IPS DF 6.9 (cell line): ENCODE measurements around the gene NLRP7.
"Not testable (repeated sequence)": the region's sequence is repeated elsewhere in the genome, so short reads cannot be mapped to it uniquely, and the experiment has no call there.

Experiments
- DNase-seq: peaks from one replicate; pipeline ENCODE4 v3.0.0-alpha.2; 2013; ENCODE audit warnings: low read depth, low spot score
- H3K27ac ChIP-seq: one replicate; pipeline ENCODE4 v1.5.1; 2013; ENCODE audit warnings: low read length, control low read depth
- H3K27me3 ChIP-seq: 2 replicates; pipeline ENCODE4 v1.6.1; 2013; ENCODE audit warnings: mild to moderate bottlenecking, low read length; ENCODE audit not compliant: control insufficient read depth, insufficient read depth
- H3K36me3 ChIP-seq: 2 replicates; pipeline ENCODE4 v1.6.1; 2013; ENCODE audit warnings: low read length; ENCODE audit not compliant: control insufficient read depth, insufficient read depth
- H3K4me1 ChIP-seq: 2 replicates; pipeline ENCODE4 v1.6.1; 2013; ENCODE audit warnings: low read length; ENCODE audit not compliant: control insufficient read depth, insufficient read depth
- H3K4me3 ChIP-seq: 2 replicates; pipeline ENCODE4 v1.5.1; 2013; ENCODE audit warnings: mild to moderate bottlenecking, low read length
- H3K9me3 ChIP-seq: 2 replicates; pipeline ENCODE4 v1.6.1; 2013; ENCODE audit warnings: low read length, inconsistent platforms; ENCODE audit not compliant: control insufficient read depth, insufficient read depth
- WGBS: extraction: QIAGEN DNeasy Blood & Tissue Kit; methylation state at CpG from one replicate; pipeline ENCODE4 v1.1.7; 2013; ENCODE audit warnings: mixed read lengths, missing lambda C conversion rate; ENCODE audit not compliant: insufficient read length, insufficient coverage; 5-methylcytosine and 5-hydroxymethylcytosine counted together

The NLRP7 gene

GRCh38 chr19:54953345-54953713 is 6.0 kb upstream of the NLRP7 start:
- not testable (repeated sequence) for H3K4me3 ChIP-seq, H3K36me3 ChIP-seq, H3K27me3 ChIP-seq, H3K4me1 ChIP-seq, DNase-seq, H3K27ac ChIP-seq, H3K9me3 ChIP-seq
- WGBS = no CpG with 5 or more reads among the region's 10 CpGs

- no peaks in the 10 kb centered on the region for H3K36me3 ChIP-seq
- no peak for DNase-seq
- no peak overlapping the region for H3K4me3 ChIP-seq
- H3K4me1 ChIP-seq = no peaks in the 10 kb centered on the region
- whole genome bisulfite sequencing = no CpG with 5 or more reads among the region's 23 CpGs
- no peak overlapping the region for H3K27ac ChIP-seq
- H3K9me3 ChIP-seq = peaks cover 4% of the 10 kb centered on the region
- H3K27me3 ChIP-seq = no peaks in the 10 kb centered on the region
Observed at GRCh38 chr19:54952591-54953344, 5.4 kb upstream of the NLRP7 start.

GRCh38 chr19:54950580-54950979 is 3.2 kb upstream of the NLRP7 start:
- DNase-seq, H3K27me3 ChIP-seq, H3K4me3 ChIP-seq, H3K4me1 ChIP-seq, H3K9me3 ChIP-seq, H3K36me3 ChIP-seq, H3K27ac ChIP-seq: not testable (repeated sequence)
- no CpG with 5 or more reads among the region's 10 CpGs for WGBS

GRCh38 chr19:54949412-54949811 is 2.1 kb upstream of the NLRP7 start:
- Histone ChIP-seq H3K27ac (no peak overlapping the region), H3K4me3 (no peak overlapping the region), H3K36me3 (no peaks in the 10 kb centered on the region), H3K27me3 (no peaks in the 10 kb centered on the region), H3K4me1 (no peaks in the 10 kb centered on the region), H3K9me3 (peaks cover 8% of the 10 kb centered on the region)
- no CpG with 5 or more reads among the region's 2 CpGs for WGBS
- DNase-seq = no peak

- H3K4me1 ChIP-seq, H3K36me3 ChIP-seq, DNase-seq, H3K27ac ChIP-seq, H3K4me3 ChIP-seq, H3K27me3 ChIP-seq: not testable (repeated sequence)
- peaks cover 11% of the 10 kb centered on the region for H3K9me3 ChIP-seq
- WGBS = no CpG with 5 or more reads among the region's 11 CpGs
Observed at GRCh38 chr19:54943772-54944361, 3.5 kb downstream of the NLRP7 start.

- not testable (repeated sequence) for DNase-seq, H3K4me3 ChIP-seq, H3K27me3 ChIP-seq, H3K27ac ChIP-seq, H3K4me1 ChIP-seq, H3K36me3 ChIP-seq
- peaks cover 11% of the 10 kb centered on the region for H3K9me3 ChIP-seq
- no CpG with 5 or more reads among the region's 28 CpGs for WGBS
Observed at GRCh38 chr19:54939538-54939937, 7.8 kb downstream of the NLRP7 start.

- no peaks in the 10 kb centered on the region; the same call in 1 of the 2 replicates for H3K4me1 ChIP-seq
- no peak overlapping the region for H3K4me3 ChIP-seq
- peaks cover 14% of the 10 kb centered on the region for H3K9me3 ChIP-seq
- DNase-seq = no peak
- no peak overlapping the region for H3K27ac ChIP-seq
- H3K36me3 ChIP-seq = no peaks in the 10 kb centered on the region
- no peaks in the 10 kb centered on the region for H3K27me3 ChIP-seq
- no CpG with 5 or more reads among the region's 11 CpGs for WGBS
Observed at GRCh38 chr19:54938906-54939305, 8.4 kb downstream of the NLRP7 start.

GRCh38 chr19:54937926-54938325 is 9.4 kb downstream of the NLRP7 start:
- WGBS = no CpG with 5 or more reads among the region's 9 CpGs
- Histone ChIP-seq H3K36me3 (no peaks in the 10 kb centered on the region), H3K27me3 (no peaks in the 10 kb centered on the region), H3K4me3 (no peak overlapping the region), H3K9me3 (peaks cover 13% of the 10 kb centered on the region), H3K4me1 (no peaks in the 10 kb centered on the region; the same call in 1 of the 2 replicates), H3K27ac (no peak overlapping the region)
- no peak for DNase-seq

- Histone ChIP-seq H3K4me1 (no peaks in the 10 kb centered on the region; the same call in 1 of the 2 replicates), H3K27ac (no peak overlapping the region), H3K27me3 (no peaks in the 10 kb centered on the region), H3K36me3 (no peaks in the 10 kb centered on the region), H3K9me3 (peaks cover 8% of the 10 kb centered on the region), H3K4me3 (no peak overlapping the region)
- no CpG with 5 or more reads among the region's 2 CpGs for WGBS
- DNase-seq = no peak
Observed at GRCh38 chr19:54928299-54928698, 19.0 kb downstream of the NLRP7 start.

- DNase-seq = no peak
- no peak overlapping the region for H3K27ac ChIP-seq
- WGBS = no CpG with 5 or more reads among the region's 9 CpGs
- peaks cover 2% of the 10 kb centered on the region; the same call in 1 of the 2 replicates for H3K27me3 ChIP-seq
- H3K4me3 ChIP-seq = no peak overlapping the region
- H3K9me3 ChIP-seq = peaks cover 11% of the 10 kb centered on the region
- H3K4me1 ChIP-seq = no peaks in the 10 kb centered on the region
- no peaks in the 10 kb centered on the region for H3K36me3 ChIP-seq
Observed at GRCh38 chr19:54923276-54923675, 24.1 kb downstream of the NLRP7 start.

- peaks cover 14% of the 10 kb centered on the region for H3K9me3 ChIP-seq
- peaks cover 2% of the 10 kb centered on the region; the same call in 1 of the 2 replicates for H3K27me3 ChIP-seq
- no CpG with 5 or more reads among the region's 7 CpGs for WGBS
- H3K4me1 ChIP-seq = no peaks in the 10 kb centered on the region
- H3K27ac ChIP-seq = no peak overlapping the region
- DNase-seq = no peak
- no peak overlapping the region for H3K4me3 ChIP-seq
- H3K36me3 ChIP-seq = no peaks in the 10 kb centered on the region
Observed at GRCh38 chr19:54921082-54921481, 26.2 kb downstream of the NLRP7 start.
